Measurements from ENCODE around the gene SMAD6.

The SMAD6 gene

GRCh38 chr15:66805202-66805885 is 103.3 kb downstream of the SMAD6 start:
- H3K4me1 ChIP-seq (ENCODE audit: insufficient read depth, low read length), result peaks cover 26% of the 10 kb centered on the region
- H3K27me3 ChIP-seq (ENCODE audit: insufficient read depth, low read length), result no peaks in the 10 kb centered on the region
- no peak overlapping the region for H3K27ac ChIP-seq (ENCODE audit: low read depth, low read length)
- no peak overlapping the region for H3K9ac ChIP-seq (ENCODE audit: low read depth, low read length)
- no peaks in the 10 kb centered on the region for H3K9me3 ChIP-seq (ENCODE audit: insufficient read depth, low read depth, low read length)
- no peaks in the 10 kb centered on the region for H3K36me3 ChIP-seq (ENCODE audit: insufficient read depth, low read length)
- WGBS, result 91% methylated on average over 3 of the region's 3 CpGs
- no peak overlapping the region for H3K4me3 ChIP-seq (ENCODE audit: low read length)

DNA sequence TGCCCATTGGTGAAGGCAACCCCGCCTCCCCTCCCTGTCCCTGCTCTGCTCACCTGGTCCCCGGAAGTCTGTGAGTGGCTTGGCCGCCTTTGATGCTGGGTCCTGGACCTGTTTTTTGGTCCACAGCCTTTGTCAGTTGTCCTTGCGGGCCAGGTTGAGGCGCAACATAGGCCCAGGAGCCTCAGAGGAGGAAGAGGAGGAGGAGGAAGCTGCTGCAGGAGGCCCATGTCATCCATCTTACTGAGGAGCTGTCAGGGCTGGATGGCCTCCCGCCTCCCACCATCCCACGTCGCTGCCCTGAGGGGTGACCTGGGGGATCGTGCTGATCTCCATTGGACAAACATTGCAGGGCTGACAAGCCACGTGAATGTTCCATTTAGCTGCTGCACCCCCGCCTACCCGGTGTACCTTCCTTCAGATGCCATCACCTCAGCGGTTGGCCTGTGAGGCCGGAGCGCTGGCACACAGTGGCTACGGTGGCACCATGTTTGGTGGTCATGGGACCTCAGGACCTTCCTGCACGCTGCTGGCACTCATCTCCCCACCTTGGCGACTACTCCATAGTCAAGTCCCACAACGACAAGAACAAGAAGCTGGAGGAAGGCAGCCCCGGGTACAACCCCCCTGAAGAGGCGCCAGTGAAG is 106.3 kb downstream of the SMAD6 start:
- Histone ChIP-seq H3K36me3 (ENCODE audit: insufficient read depth, low read length) (no peaks in the 10 kb centered on the region), H3K9me3 (ENCODE audit: insufficient read depth, low read depth, low read length) (no peaks in the 10 kb centered on the region), H3K4me1 (ENCODE audit: insufficient read depth, low read length) (peaks cover 14% of the 10 kb centered on the region; the same call in 1 of the 2 replicates), H3K4me3 (ENCODE audit: low read length) (no peak overlapping the region), H3K27ac (ENCODE audit: low read depth, low read length) (no peak overlapping the region), H3K9ac (ENCODE audit: low read depth, low read length) (no peak overlapping the region), H3K27me3 (ENCODE audit: insufficient read depth, low read length) (no peaks in the 10 kb centered on the region)
- 95% methylated on average over 21 of the region's 21 CpGs for WGBS

DNA sequence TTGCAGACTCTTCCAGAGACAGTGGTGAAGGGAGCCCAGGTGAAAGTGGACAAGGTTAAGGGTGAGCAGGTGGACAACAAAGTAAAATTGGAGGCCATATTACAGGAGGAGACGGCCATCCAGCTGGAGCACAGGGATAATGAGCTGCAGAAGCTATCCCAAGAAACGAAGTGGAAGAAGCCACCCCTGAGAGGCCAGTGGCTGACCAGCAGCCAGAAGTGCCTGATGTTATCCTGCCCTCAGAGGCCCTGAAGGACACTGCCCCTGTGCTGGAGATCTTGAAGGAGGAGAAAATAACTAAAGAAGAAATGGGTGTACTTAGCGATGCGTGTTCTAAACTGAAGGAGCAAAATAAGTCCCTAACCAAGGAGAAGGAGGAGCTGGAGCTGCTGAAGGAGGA is 107.6 kb downstream of the SMAD6 start:
- 93% methylated on average over 4 of the region's 4 CpGs for WGBS
- Histone ChIP-seq H3K36me3 (ENCODE audit: insufficient read depth, low read length) (no peaks in the 10 kb centered on the region), H3K9me3 (ENCODE audit: insufficient read depth, low read depth, low read length) (peaks cover 12% of the 10 kb centered on the region), H3K4me1 (ENCODE audit: insufficient read depth, low read length) (no peaks in the 10 kb centered on the region), H3K9ac (ENCODE audit: low read depth, low read length) (no peak overlapping the region), H3K27me3 (ENCODE audit: insufficient read depth, low read length) (no peaks in the 10 kb centered on the region), H3K27ac (ENCODE audit: low read depth, low read length) (no peak overlapping the region), H3K4me3 (ENCODE audit: low read length) (no peak overlapping the region)

GRCh38 chr15:66815318-66815717 is 113.3 kb downstream of the SMAD6 start:
- no peaks in the 10 kb centered on the region for H3K4me1 ChIP-seq (ENCODE audit: insufficient read depth, low read length)
- no peak overlapping the region for H3K4me3 ChIP-seq (ENCODE audit: low read length)
- whole genome bisulfite sequencing, result 81% methylated on average over 3 of the region's 3 CpGs
- H3K27me3 ChIP-seq (ENCODE audit: insufficient read depth, low read length), result no peaks in the 10 kb centered on the region
- H3K27ac ChIP-seq (ENCODE audit: low read depth, low read length), result no peak overlapping the region
- H3K9me3 ChIP-seq (ENCODE audit: insufficient read depth, low read depth, low read length), result peaks cover 12% of the 10 kb centered on the region
- H3K9ac ChIP-seq (ENCODE audit: low read depth, low read length), result no peak overlapping the region
- no peaks in the 10 kb centered on the region for H3K36me3 ChIP-seq (ENCODE audit: insufficient read depth, low read length)

DNA sequence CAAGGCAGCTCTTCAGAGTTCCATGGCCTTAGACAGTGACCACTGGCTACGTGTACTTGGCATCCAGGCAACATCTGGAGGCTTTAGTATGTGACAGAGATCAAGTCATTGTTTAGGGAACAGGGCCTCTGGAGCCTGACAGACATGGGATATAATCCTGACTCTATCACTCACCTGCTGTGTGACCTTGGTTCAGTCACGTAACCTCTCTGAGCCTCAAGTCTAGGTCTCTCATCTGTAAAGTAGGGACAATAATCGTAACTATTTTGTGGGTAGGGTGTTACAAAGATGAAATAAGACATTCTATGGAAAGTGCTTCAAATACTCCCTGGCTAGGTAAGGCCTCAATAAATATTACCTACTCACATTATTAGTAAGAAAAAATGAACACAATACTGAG is 114.2 kb downstream of the SMAD6 start:
- 91% methylated on average over 2 of the region's 3 CpGs for WGBS
- H3K9me3 ChIP-seq (ENCODE audit: insufficient read depth, low read depth, low read length), result peaks cover 12% of the 10 kb centered on the region
- no peaks in the 10 kb centered on the region for H3K27me3 ChIP-seq (ENCODE audit: insufficient read depth, low read length)
- no peak overlapping the region for H3K9ac ChIP-seq (ENCODE audit: low read depth, low read length)
- no peak overlapping the region for H3K4me3 ChIP-seq (ENCODE audit: low read length)
- no peaks in the 10 kb centered on the region for H3K36me3 ChIP-seq (ENCODE audit: insufficient read depth, low read length)
- no peaks in the 10 kb centered on the region for H3K4me1 ChIP-seq (ENCODE audit: insufficient read depth, low read length)
- H3K27ac ChIP-seq (ENCODE audit: low read depth, low read length), result no peak overlapping the region

DNA sequence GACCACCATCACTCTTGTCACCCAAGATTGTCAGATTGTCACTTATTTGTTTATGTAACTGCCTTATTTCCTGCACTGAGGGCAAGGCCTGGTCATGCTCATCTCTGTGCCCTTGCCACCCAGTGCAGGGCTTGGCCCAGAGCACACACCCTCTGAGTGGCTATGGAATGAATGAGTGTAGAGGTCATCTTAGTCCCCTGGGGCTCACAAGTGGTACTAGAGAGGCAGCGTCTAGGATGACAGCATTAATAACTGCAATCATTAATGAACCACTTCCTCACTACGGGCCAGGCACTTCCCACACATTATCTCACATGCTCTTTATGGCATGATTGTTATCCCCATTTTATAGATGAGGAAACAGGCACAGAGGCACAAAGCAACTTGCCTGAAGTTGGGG is 117.0 kb downstream of the SMAD6 start:
- no peak overlapping the region for H3K4me3 ChIP-seq (ENCODE audit: low read length)
- 88% methylated on average over 2 of the region's 2 CpGs for WGBS
- no peak overlapping the region for H3K27ac ChIP-seq (ENCODE audit: low read depth, low read length)
- no peaks in the 10 kb centered on the region for H3K4me1 ChIP-seq (ENCODE audit: insufficient read depth, low read length)
- peaks cover 5% of the 10 kb centered on the region for H3K9me3 ChIP-seq (ENCODE audit: insufficient read depth, low read depth, low read length)
- H3K9ac ChIP-seq (ENCODE audit: low read depth, low read length), result no peak overlapping the region
- no peaks in the 10 kb centered on the region for H3K36me3 ChIP-seq (ENCODE audit: insufficient read depth, low read length)
- no peaks in the 10 kb centered on the region for H3K27me3 ChIP-seq (ENCODE audit: insufficient read depth, low read length)

GRCh38 chr15:66820481-66821176 is 118.6 kb downstream of the SMAD6 start:
- 91% methylated on average over 5 of the region's 5 CpGs for WGBS
- H3K4me1 ChIP-seq (ENCODE audit: insufficient read depth, low read length), result no peaks in the 10 kb centered on the region
- no peak overlapping the region for H3K4me3 ChIP-seq (ENCODE audit: low read length)
- no peaks in the 10 kb centered on the region for H3K36me3 ChIP-seq (ENCODE audit: insufficient read depth, low read length)
- no peaks in the 10 kb centered on the region for H3K27me3 ChIP-seq (ENCODE audit: insufficient read depth, low read length)
- no peak overlapping the region for H3K27ac ChIP-seq (ENCODE audit: low read depth, low read length)
- H3K9ac ChIP-seq (ENCODE audit: low read depth, low read length), result no peak overlapping the region
- H3K9me3 ChIP-seq (ENCODE audit: insufficient read depth, low read depth, low read length), result no peaks in the 10 kb centered on the region

GRCh38 chr15:66821307-66821706 is 119.3 kb downstream of the SMAD6 start:
- H3K9ac ChIP-seq (ENCODE audit: low read depth, low read length), result no peak overlapping the region
- H3K4me1 ChIP-seq (ENCODE audit: insufficient read depth, low read length), result 0 out of 2 replicates have a peak, but pooled peaks cover under 1% of the 10 kb centered on the region
- no peak overlapping the region for H3K27ac ChIP-seq (ENCODE audit: low read depth, low read length)
- H3K36me3 ChIP-seq (ENCODE audit: insufficient read depth, low read length), result no peaks in the 10 kb centered on the region
- 91% methylated on average over 4 of the region's 4 CpGs for WGBS
- H3K27me3 ChIP-seq (ENCODE audit: insufficient read depth, low read length), result no peaks in the 10 kb centered on the region
- H3K9me3 ChIP-seq (ENCODE audit: insufficient read depth, low read depth, low read length), result no peaks in the 10 kb centered on the region
- no peak overlapping the region for H3K4me3 ChIP-seq (ENCODE audit: low read length)

DNA sequence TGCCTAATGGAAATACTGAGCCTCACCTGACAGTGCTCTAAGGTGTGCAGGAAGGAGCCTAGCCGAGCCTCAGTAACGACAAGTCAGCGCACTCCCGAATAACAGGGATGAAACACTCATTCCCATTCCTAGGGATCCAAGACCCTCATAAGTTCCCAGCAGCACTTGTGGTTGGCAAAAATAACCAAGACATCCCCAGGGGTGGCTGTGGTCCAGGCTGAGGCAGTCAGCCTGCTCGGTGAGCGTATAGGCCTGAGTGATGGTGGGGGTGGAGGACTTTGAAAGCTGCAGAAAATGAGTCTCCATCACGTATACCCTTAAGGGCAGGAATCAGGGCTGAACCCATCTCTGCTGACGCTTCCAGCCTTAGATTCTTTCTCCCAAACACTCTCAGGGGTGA is 120.1 kb downstream of the SMAD6 start:
- Histone ChIP-seq H3K9ac (ENCODE audit: low read depth, low read length) (no peak overlapping the region), H3K36me3 (ENCODE audit: insufficient read depth, low read length) (no peaks in the 10 kb centered on the region), H3K4me1 (ENCODE audit: insufficient read depth, low read length) (peaks cover 8% of the 10 kb centered on the region), H3K4me3 (ENCODE audit: low read length) (no peak overlapping the region), H3K9me3 (ENCODE audit: insufficient read depth, low read depth, low read length) (no peaks in the 10 kb centered on the region), H3K27me3 (ENCODE audit: insufficient read depth, low read length) (no peaks in the 10 kb centered on the region), H3K27ac (ENCODE audit: low read depth, low read length) (no peak overlapping the region)
- WGBS, result 92% methylated on average over 8 of the region's 8 CpGs

DNA sequence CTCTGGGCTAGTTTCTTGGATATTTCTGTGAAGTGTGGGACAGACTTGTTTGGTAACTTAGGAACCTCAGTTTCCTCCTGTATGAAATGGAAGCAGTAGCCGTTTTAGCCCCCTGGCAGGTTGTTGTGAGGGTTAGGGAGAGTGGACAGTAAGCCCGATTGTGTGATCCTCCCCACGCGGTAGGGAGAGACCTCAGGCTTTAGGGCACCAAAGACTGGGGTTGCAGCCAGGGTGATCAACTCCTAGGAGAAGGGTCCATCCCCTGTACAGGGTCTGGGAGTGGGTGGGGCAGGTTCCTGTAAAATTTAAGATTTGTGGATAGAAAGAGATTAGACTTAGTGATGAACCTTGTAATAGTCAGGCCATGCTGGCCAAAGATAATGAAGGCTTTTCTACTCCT is 120.5 kb downstream of the SMAD6 start:
- Histone ChIP-seq H3K27me3 (ENCODE audit: insufficient read depth, low read length) (no peaks in the 10 kb centered on the region), H3K9me3 (ENCODE audit: insufficient read depth, low read depth, low read length) (no peaks in the 10 kb centered on the region), H3K27ac (ENCODE audit: low read depth, low read length) (no peak overlapping the region), H3K4me1 (ENCODE audit: insufficient read depth, low read length) (peaks cover 13% of the 10 kb centered on the region), H3K9ac (ENCODE audit: low read depth, low read length) (no peak overlapping the region), H3K4me3 (ENCODE audit: low read length) (no peak overlapping the region), H3K36me3 (ENCODE audit: insufficient read depth, low read length) (no peaks in the 10 kb centered on the region)
- 92% methylated on average over 4 of the region's 4 CpGs for WGBS

DNA sequence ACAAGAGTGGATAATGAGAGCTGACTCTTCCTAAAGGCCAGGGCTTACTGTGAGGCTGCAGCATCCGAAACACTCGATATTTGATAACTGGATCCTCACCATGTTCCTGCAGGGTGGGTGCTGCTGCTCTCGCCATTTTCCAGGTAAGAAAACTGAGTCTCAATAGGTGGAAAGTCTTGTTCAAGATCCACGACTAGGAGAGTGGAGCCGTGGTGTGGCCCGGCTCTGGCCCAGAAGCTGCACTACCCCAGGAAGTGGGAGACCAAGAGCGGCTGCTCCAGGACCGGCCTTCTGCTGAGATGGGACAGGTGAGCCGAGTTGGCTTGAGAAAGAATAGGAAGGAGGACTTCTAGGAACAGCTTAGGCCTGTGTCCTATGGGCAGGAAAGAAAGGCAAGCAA is 121.6 kb downstream of the SMAD6 start:
- 94% methylated on average over 9 of the region's 9 CpGs for WGBS
- no peak overlapping the region for H3K4me3 ChIP-seq (ENCODE audit: low read length)
- peaks cover 21% of the 10 kb centered on the region for H3K4me1 ChIP-seq (ENCODE audit: insufficient read depth, low read length)

More for the DNA sequence above, 121.6 kb downstream of the SMAD6 start:
- H3K36me3 ChIP-seq (ENCODE audit: insufficient read depth, low read length), result no peaks in the 10 kb centered on the region
- H3K27me3 ChIP-seq (ENCODE audit: insufficient read depth, low read length), result no peaks in the 10 kb centered on the region
- H3K27ac ChIP-seq (ENCODE audit: low read depth, low read length), result no peak overlapping the region
- H3K9ac ChIP-seq (ENCODE audit: low read depth, low read length), result no peak overlapping the region
- H3K9me3 ChIP-seq (ENCODE audit: insufficient read depth, low read depth, low read length), result no peaks in the 10 kb centered on the region
